HEK293 (cell line): ENCODE measurements around the gene LEPR.

Source experiments
- CTCF ChIA-PET: fragments of 350-600 bp; formaldehyde crosslinking; extraction: SDS; loops from one replicate; lab custom pipeline; 2021; ENCODE audit warnings: antibody characterized with exemption; lab: Yijun Ruan, JAX
- POLR2A ChIA-PET: fragments of 300-600 bp; formaldehyde crosslinking; extraction: SDS; loops from one replicate; lab custom pipeline; 2020; ENCODE audit warnings: antibody characterized with exemption, inconsistent platforms; lab: Yijun Ruan, JAX
- H3K27ac ChIP-seq: fragments of 200-500 bp; sonication (Bioruptor generic); 2 replicates; pipeline ENCODE4 v1.5.1; 2014; ENCODE audit warnings: low read depth, low read length, control low read depth, inconsistent platforms; ENCODE audit errors: extremely low read depth
- H3K36me3 ChIP-seq, 2 experiments: fragments of 200-500 bp in 1 of 2; sonication (Bioruptor generic) in 1 of 2; 1 replicate in 1 of 2; 2 replicates in 1 of 2; pipeline ENCODE4 v1.5.1; 2014 to 2017; ENCODE audit warnings: inconsistent platforms in 2 of 2, low read length in 2 of 2; ENCODE audit not compliant: control insufficient read depth in 2 of 2, insufficient read depth in 1 of 2
- H3K4me1 ChIP-seq: fragments of 200-500 bp; sonication (Bioruptor generic); 2 replicates; pipeline ENCODE4 v1.5.1; 2014; ENCODE audit warnings: mild to moderate bottlenecking, low read length, inconsistent platforms; ENCODE audit not compliant: control insufficient read depth, insufficient read depth
- H3K4me3 ChIP-seq: 2 replicates; pipeline ENCODE4 v1.5.1; 2011; ENCODE audit warnings: low read depth, mild to moderate bottlenecking, control low read depth, low read length, moderate library complexity
- H3K9me3 ChIP-seq: fragments of 200-500 bp; sonication (Bioruptor generic); 2 replicates; pipeline ENCODE4 v1.5.1; 2014; ENCODE audit warnings: low read depth, low read length, inconsistent platforms; ENCODE audit not compliant: control insufficient read depth, insufficient read depth
- FEZF1 ChIP-seq: fragments of 450-650 bp; formaldehyde crosslinking; IDR thresholded peaks from 2 replicates; pipeline ENCODE4 v1.5.1; 2016; ENCODE audit warnings: missing biosample characterization, missing genetic modification characterization
- GLIS1 ChIP-seq: fragments of 450-650 bp; formaldehyde crosslinking; IDR thresholded peaks from 2 replicates; pipeline ENCODE4 v1.5.1; 2016; ENCODE audit warnings: missing biosample characterization, missing genetic modification characterization
- OSR2 ChIP-seq: fragments of 450-650 bp; formaldehyde crosslinking; IDR thresholded peaks from 2 replicates; pipeline ENCODE4 v1.5.1; 2016; ENCODE audit warnings: missing biosample characterization, missing genetic modification characterization
- PRDM1 ChIP-seq: fragments of 450-650 bp; formaldehyde crosslinking; IDR thresholded peaks from 2 replicates; pipeline ENCODE4; 2016; ENCODE audit warnings: missing biosample characterization, missing genetic modification characterization
- SCRT1 ChIP-seq: fragments of 450-650 bp; formaldehyde crosslinking; IDR thresholded peaks from 2 replicates; pipeline ENCODE4 v1.5.1; 2016; ENCODE audit warnings: missing biosample characterization, missing genetic modification characterization, borderline replicate concordance
- SP3 ChIP-seq: fragments of 450-650 bp; formaldehyde crosslinking; IDR thresholded peaks from 2 replicates; pipeline ENCODE4 v1.5.1; 2016; ENCODE audit warnings: missing biosample characterization, missing genetic modification characterization
- ZBTB17 ChIP-seq: fragments of 450-650 bp; formaldehyde crosslinking; IDR thresholded peaks from 2 replicates; pipeline ENCODE4 v1.5.1; 2016; ENCODE audit warnings: missing biosample characterization, missing genetic modification characterization
- ZFHX2 ChIP-seq: fragments of 450-650 bp; formaldehyde crosslinking; conservative IDR thresholded peaks from 2 replicates; pipeline ENCODE4 v1.5.1; 2016; ENCODE audit warnings: missing biosample characterization, missing genetic modification characterization
- ZFP41 ChIP-seq: fragments of 450-650 bp; formaldehyde crosslinking; IDR thresholded peaks from 2 replicates; pipeline ENCODE4 v1.5.1; 2016; ENCODE audit warnings: missing biosample characterization, missing genetic modification characterization, borderline replicate concordance
- ZNF155 ChIP-seq: fragments of 450-650 bp; formaldehyde crosslinking; IDR thresholded peaks from 2 replicates; pipeline ENCODE4 v1.5.1; 2016; ENCODE audit warnings: missing biosample characterization, missing genetic modification characterization
- ZNF157 ChIP-seq: fragments of 450-650 bp; formaldehyde crosslinking; IDR thresholded peaks from 2 replicates; pipeline ENCODE4 v1.5.1; 2016; ENCODE audit warnings: missing biosample characterization, missing genetic modification characterization
- ZNF169 ChIP-seq: fragments of 450-650 bp; formaldehyde crosslinking; IDR thresholded peaks from 2 replicates; pipeline ENCODE4 v1.5.1; 2016; ENCODE audit warnings: missing biosample characterization, missing genetic modification characterization
- ZNF292 ChIP-seq: fragments of 450-650 bp; formaldehyde crosslinking; IDR thresholded peaks from 2 replicates; pipeline ENCODE4 v1.5.1; 2016; ENCODE audit warnings: low read depth, missing biosample characterization, missing genetic modification characterization, borderline replicate concordance
- ZNF404 ChIP-seq: fragments of 450-650 bp; formaldehyde crosslinking; IDR thresholded peaks from 2 replicates; pipeline ENCODE4 v1.5.1; 2017; ENCODE audit warnings: missing biosample characterization, missing genetic modification characterization
- ZNF426 ChIP-seq: fragments of 450-650 bp; formaldehyde crosslinking; IDR thresholded peaks from 2 replicates; pipeline ENCODE4 v1.5.1; 2017; ENCODE audit warnings: missing biosample characterization, missing genetic modification characterization, mild to moderate bottlenecking, inconsistent platforms, moderate library complexity
- ZNF560 ChIP-seq: fragments of 450-650 bp; formaldehyde crosslinking; IDR thresholded peaks from 2 replicates; pipeline ENCODE4 v1.5.1; 2017; ENCODE audit warnings: missing biosample characterization, missing genetic modification characterization, borderline replicate concordance
- ZNF624 ChIP-seq: fragments of 450-650 bp; formaldehyde crosslinking; IDR thresholded peaks from 2 replicates; pipeline ENCODE4 v1.5.1; 2017; ENCODE audit warnings: missing biosample characterization, missing genetic modification characterization
- ZNF707 ChIP-seq: fragments of 450-650 bp; formaldehyde crosslinking; IDR thresholded peaks from 2 replicates; pipeline ENCODE4 v1.5.1; 2016; ENCODE audit warnings: missing biosample characterization, missing genetic modification characterization
- ZSCAN23 ChIP-seq: fragments of 450-650 bp; formaldehyde crosslinking; IDR thresholded peaks from 2 replicates; pipeline ENCODE4 v1.5.1; 2016; ENCODE audit warnings: missing biosample characterization, missing genetic modification characterization
- ZSCAN30 ChIP-seq: fragments of 450-650 bp; IDR thresholded peaks from 2 replicates; pipeline ENCODE4 v1.5.1; 2018; ENCODE audit warnings: missing biosample characterization, mild to moderate bottlenecking, missing genetic modification characterization, moderate library complexity
- TF ChIP-seq, protein P1 (sequence below): fragments of 450-650 bp; formaldehyde crosslinking; IDR thresholded peaks from 2 replicates; pipeline ENCODE4 v1.5.1; 2017; ENCODE audit warnings: missing biosample characterization, mild to moderate bottlenecking, missing genetic modification characterization, moderate library complexity
- TF ChIP-seq, protein P2 (sequence below): fragments of 450-650 bp; formaldehyde crosslinking; IDR thresholded peaks from 2 replicates; pipeline ENCODE4 v1.5.1; 2016; ENCODE audit warnings: missing biosample characterization, missing genetic modification characterization
- TF ChIP-seq, protein P3 (sequence below): fragments of 450-650 bp; formaldehyde crosslinking; IDR thresholded peaks from 2 replicates; pipeline ENCODE4 v1.5.1; 2016; ENCODE audit warnings: missing biosample characterization, missing genetic modification characterization
- TF ChIP-seq, protein P4 (sequence below): fragments of 450-650 bp; formaldehyde crosslinking; IDR thresholded peaks from 2 replicates; pipeline ENCODE4 v1.5.1; 2016; ENCODE audit warnings: missing biosample characterization, missing genetic modification characterization
- TF ChIP-seq, protein P5 (sequence below): fragments of 450-650 bp; formaldehyde crosslinking; IDR thresholded peaks from 2 replicates; pipeline ENCODE4 v1.5.1; 2016; ENCODE audit warnings: missing biosample characterization, missing genetic modification characterization, borderline replicate concordance

The LEPR gene

DNA sequence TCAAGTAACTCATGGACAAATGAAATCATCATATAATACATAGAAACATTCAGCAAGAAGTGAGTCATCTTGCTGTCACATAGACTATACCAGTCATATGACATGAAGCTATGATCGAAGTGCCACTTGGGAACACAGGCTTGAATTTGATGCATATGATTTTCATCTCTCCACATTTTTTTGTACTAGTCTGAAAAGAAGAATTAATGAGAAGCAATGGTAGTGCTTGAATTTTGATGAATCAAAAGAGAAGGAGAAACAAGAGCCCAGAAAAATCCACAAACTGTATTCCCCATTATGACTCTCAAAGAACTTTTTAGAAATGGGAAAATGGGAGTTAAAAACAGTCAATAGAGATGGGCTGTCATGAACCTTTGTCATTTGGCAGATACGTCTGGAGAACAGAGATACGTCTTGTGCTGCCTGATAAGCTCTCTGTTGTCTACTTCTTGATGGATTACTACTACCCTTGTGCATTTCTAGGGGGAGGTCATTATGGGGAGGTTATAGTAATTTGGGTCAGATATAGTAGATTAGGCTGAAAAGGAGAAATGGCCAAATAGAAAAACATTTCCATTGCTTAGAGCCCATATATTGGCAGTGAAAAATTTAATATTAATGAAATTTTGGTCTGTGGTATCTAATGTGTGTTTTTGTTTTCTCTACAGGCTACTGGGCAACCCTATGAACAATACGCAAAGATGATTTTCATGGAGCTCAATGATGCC lies 8.0 kb upstream of the LEPR start:
- H3K4me3 ChIP-seq, result no peak overlapping the region
- CTCF ChIA-PET, result no interaction called here
- POLR2A ChIA-PET, result no interaction called here
- H3K27ac ChIP-seq, result no peak overlapping the region
- peaks cover 0 to 36% of the 10 kb centered on the region in 2 experiments; a peak in 1 of 3 replicates for H3K36me3 ChIP-seq
- H3K4me1 ChIP-seq, result no peaks in the 10 kb centered on the region
- H3K9me3 ChIP-seq, result no peaks in the 10 kb centered on the region
- TF ChIP-seq ZNF169 (tag by site-specific recombination) (no peak), ZSCAN30 (tag by site-specific recombination) (no peak), PRDM1 (no peak), FEZF1 (no peak), GLIS1 (tag by site-specific recombination) (no peak), ZNF707 (no peak), SCRT1 (tag by site-specific recombination) (no peak), ZFP41 (no peak), ZNF292 (tag by site-specific recombination) (no peak), ZBTB17 (tag by site-specific recombination) (no peak)
- TF ChIP-seq, protein P1, sequence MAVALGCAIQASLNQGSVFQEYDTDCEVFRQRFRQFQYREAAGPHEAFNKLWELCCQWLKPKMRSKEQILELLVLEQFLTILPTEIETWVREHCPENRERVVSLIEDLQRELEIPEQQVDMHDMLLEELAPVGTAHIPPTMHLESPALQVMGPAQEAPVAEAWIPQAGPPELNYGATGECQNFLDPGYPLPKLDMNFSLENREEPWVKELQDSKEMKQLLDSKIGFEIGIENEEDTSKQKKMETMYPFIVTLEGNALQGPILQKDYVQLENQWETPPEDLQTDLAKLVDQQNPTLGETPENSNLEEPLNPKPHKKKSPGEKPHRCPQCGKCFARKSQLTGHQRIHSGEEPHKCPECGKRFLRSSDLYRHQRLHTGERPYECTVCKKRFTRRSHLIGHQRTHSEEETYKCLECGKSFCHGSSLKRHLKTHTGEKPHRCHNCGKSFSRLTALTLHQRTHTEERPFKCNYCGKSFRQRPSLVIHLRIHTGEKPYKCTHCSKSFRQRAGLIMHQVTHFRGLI, result no peak
- TF ChIP-seq, protein P2, sequence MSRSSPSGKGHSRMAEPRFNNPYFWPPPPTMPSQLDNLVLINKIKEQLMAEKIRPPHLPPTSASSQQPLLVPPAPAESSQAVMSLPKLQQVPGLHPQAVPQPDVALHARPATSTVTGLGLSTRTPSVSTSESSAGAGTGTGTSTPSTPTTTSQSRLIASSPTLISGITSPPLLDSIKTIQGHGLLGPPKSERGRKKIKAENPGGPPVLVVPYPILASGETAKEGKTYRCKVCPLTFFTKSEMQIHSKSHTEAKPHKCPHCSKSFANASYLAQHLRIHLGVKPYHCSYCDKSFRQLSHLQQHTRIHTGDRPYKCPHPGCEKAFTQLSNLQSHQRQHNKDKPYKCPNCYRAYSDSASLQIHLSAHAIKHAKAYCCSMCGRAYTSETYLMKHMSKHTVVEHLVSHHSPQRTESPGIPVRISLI (tag by site-specific recombination), result no peak
- TF ChIP-seq, protein P3, sequence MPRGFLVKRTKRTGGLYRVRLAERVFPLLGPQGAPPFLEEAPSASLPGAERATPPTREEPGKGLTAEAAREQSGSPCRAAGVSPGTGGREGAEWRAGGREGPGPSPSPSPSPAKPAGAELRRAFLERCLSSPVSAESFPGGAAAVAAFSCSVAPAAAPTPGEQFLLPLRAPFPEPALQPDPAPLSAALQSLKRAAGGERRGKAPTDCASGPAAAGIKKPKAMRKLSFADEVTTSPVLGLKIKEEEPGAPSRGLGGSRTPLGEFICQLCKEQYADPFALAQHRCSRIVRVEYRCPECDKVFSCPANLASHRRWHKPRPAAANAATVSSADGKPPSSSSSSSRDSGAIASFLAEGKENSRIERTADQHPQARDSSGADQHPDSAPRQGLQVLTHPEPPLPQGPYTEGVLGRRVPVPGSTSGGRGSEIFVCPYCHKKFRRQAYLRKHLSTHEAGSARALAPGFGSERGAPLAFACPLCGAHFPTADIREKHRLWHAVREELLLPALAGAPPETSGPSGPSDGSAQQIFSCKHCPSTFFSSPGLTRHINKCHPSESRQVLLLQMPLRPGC (tag by site-specific recombination), result no peak
- TF ChIP-seq, all 188 proteins: peak for 0

DNA sequence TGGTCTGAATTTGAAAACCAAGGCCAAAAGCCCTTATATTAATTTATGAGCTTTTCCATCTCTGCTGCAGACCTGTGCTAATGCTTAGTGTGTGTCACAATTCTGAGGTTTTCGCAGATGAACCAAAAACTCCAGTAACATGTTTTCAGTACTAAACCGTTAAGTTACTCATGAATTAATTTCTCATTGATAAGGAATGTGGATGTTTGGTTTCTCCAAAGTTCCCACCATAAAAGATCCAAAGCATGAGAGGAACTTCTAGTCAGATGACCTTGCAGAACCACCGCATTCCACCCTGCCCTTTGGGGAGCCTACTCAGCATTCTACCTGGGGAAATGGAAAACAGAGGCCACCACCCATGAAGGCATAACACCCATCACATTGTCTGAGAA lies 7.5 kb upstream of the LEPR start:
- ChIA-PET POLR2A (no interaction called here), CTCF (no interaction called here)
- no peak overlapping the region for H3K27ac ChIP-seq
- H3K9me3 ChIP-seq, result no peaks in the 10 kb centered on the region
- no peak for TF ChIP-seq SP3 (tag by site-specific recombination)
- TF ChIP-seq ZSCAN23, result no peak
- no peak for TF ChIP-seq ZNF624 (tag by site-specific recombination)
- no peak for TF ChIP-seq ZNF426 (tag by site-specific recombination)
- no peak for TF ChIP-seq ZNF157 (tag by site-specific recombination)
- TF ChIP-seq ZNF404 (tag by site-specific recombination), result no peak
- TF ChIP-seq, protein P4, sequence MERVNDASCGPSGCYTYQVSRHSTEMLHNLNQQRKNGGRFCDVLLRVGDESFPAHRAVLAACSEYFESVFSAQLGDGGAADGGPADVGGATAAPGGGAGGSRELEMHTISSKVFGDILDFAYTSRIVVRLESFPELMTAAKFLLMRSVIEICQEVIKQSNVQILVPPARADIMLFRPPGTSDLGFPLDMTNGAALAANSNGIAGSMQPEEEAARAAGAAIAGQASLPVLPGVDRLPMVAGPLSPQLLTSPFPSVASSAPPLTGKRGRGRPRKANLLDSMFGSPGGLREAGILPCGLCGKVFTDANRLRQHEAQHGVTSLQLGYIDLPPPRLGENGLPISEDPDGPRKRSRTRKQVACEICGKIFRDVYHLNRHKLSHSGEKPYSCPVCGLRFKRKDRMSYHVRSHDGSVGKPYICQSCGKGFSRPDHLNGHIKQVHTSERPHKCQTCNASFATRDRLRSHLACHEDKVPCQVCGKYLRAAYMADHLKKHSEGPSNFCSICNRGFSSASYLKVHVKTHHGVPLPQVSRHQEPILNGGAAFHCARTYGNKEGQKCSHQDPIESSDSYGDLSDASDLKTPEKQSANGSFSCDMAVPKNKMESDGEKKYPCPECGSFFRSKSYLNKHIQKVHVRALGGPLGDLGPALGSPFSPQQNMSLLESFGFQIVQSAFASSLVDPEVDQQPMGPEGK (tag by site-specific recombination), result no peak
- TF ChIP-seq, protein P5, sequence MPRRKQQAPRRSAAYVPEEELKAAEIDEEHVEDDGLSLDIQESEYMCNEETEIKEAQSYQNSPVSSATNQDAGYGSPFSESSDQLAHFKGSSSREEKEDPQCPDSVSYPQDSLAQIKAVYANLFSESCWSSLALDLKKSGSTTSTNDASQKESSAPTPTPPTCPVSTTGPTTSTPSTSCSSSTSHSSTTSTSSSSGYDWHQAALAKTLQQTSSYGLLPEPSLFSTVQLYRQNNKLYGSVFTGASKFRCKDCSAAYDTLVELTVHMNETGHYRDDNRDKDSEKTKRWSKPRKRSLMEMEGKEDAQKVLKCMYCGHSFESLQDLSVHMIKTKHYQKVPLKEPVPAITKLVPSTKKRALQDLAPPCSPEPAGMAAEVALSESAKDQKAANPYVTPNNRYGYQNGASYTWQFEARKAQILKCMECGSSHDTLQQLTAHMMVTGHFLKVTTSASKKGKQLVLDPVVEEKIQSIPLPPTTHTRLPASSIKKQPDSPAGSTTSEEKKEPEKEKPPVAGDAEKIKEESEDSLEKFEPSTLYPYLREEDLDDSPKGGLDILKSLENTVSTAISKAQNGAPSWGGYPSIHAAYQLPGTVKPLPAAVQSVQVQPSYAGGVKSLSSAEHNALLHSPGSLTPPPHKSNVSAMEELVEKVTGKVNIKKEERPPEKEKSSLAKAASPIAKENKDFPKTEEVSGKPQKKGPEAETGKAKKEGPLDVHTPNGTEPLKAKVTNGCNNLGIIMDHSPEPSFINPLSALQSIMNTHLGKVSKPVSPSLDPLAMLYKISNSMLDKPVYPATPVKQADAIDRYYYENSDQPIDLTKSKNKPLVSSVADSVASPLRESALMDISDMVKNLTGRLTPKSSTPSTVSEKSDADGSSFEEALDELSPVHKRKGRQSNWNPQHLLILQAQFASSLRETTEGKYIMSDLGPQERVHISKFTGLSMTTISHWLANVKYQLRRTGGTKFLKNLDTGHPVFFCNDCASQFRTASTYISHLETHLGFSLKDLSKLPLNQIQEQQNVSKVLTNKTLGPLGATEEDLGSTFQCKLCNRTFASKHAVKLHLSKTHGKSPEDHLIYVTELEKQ, result no peak
- TF ChIP-seq ZFHX2 (tag by site-specific recombination), result no peak
- no peak for TF ChIP-seq ZNF560
- TF ChIP-seq ZNF155 (tag by site-specific recombination), result no peak
- TF ChIP-seq OSR2 (tag by site-specific recombination), result no peak
- TF ChIP-seq, all 188 proteins: peak for 0
- H3K4me3 ChIP-seq, result no peak overlapping the region
- H3K36me3 ChIP-seq, result peaks cover 0 to 31% of the 10 kb centered on the region in 2 experiments; a peak in 1 of 3 replicates
- no peaks in the 10 kb centered on the region for H3K4me1 ChIP-seq
